ENCODE data around the gene OSBP2.
"Not testable (repeated sequence)": the region's sequence is repeated elsewhere in the genome, so short reads cannot be mapped to it uniquely, and the experiment has no call there.

OSBP2 gene

DNA sequence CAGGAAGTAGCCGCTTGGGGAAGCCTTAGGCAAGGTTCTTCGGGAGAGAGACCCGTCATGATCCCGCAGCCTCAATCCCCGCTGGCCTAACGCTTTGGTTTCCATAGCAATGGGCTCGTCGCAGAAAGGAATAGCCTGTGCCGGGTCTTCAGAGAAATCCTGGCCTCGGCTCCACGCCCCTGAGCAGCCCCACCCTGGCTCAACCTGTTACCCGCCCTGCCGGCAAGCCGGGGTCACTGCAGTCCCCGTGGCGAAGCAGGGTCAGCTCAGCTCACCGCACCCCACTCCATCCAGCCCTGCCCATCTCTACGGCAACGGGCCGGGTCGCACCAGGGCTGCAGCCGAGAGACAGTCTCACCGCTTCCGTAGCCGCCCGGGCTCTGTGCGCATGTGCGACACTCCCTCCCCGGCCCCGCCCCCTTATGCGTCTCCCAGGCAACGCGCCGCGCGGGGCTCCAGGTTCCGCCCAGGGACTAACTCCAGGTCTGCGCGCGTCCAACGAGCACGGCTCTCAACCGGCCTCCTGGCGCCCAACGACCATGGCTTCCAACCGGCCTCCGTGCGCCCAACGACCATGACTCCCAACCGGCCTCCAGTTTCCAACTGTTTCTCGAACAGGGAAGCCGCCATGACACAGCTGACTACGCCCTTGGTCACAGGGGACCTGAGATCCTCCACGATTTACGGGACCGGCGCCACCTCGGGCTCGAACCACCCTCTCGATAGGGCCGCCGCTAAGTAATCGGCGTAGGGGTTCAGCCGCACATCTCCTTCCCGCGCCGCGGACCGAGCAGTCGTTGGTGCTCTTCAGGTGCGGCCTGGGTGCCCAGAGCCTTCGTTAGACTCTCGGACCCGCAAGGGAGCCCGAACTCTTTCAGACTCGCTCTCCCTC, 26.9 kb upstream of the OSBP2 start, which contains the start of gene DUSP18:
TSS of gene DUSP18 (minus strand) at position 382 of the 892 bp plus-strand sequence. CDS start 3,872 bp downstream, outside the sequence.
- peak within 1 kb of the TSS; percentile 38; the same call in 1 of the 2 replicates for H3K27ac ChIP-seq
- TF ChIP-seq CTCF (conservative IDR thresholded peaks at IDR 0.05) = no peak

- peak overlapping the region; percentile 38; the same call in 1 of the 2 replicates for H3K27ac ChIP-seq
- no peak for TF ChIP-seq CTCF (conservative IDR thresholded peaks at IDR 0.05)
Observed at GRCh38 chr22:30668386-30668710, 26.3 kb upstream of the OSBP2 start.

DNA sequence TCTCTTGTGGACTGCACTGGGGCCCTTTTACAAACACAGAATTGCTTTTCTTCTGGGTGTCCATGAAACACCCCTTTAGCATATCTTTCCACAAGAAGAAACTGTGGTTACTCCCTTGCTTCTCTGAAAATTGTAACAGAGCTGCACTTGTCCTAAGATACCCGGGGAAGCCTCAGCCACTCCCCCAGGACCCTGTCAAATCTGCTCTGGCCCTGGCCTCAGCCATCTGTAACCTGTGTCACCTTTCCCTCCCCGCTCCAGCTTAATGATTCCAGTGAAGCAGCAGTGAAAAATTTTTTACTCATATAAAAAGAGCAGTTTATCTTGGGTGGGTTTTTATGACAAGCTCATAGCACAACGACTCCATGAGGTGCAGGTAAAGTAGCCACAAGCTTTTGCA, 23.6 kb upstream of the OSBP2 start:
- no peak overlapping the region for H3K27ac ChIP-seq
- no peak for TF ChIP-seq CTCF (conservative IDR thresholded peaks at IDR 0.05)

DNA sequence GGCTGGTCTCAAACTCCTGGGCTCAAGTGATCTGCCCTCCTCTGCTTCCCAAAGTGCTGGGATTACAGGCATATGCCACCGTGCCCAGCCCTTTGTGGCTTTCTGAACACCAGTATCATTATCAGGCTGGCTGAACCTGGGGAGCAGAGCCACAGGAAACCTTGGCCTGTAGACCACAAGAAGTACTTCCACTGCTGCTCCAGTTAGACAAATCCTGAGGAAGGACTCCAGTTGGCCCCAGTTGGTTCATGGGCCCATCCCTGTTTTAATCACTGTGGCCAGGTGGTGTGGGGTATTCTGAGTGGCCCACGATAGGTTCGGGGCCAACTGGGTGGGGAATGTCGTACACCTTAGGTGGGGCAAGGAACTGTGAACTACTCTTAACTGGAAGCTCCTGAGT, 21.5 kb upstream of the OSBP2 start:
- no peak for TF ChIP-seq CTCF (conservative IDR thresholded peaks at IDR 0.05)
- no peak overlapping the region for H3K27ac ChIP-seq

- no peak for TF ChIP-seq CTCF (conservative IDR thresholded peaks at IDR 0.05)
- H3K27ac ChIP-seq = no peak overlapping the region
Observed at GRCh38 chr22:30674482-30674881, 20.2 kb upstream of the OSBP2 start.

DNA sequence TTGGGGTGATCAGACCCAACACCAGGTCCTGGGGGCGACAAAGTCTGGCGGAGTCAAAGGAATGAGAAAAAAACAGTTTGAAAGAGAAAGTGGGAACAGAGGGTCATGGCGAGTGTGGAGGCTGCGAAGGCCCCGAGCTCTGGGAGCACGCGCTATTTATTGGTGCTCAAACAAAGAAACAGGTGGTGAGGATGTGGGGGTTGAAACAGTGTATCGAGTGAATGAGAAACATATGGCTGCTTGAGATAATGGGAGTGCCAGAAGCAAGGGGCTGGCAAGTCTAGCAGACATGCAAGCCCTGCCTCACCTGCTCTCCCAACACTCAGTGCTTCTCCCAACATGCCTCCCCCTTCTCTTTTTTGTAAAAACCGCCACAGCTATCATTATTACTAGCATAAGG, 19.2 kb upstream of the OSBP2 start:
- TF ChIP-seq CTCF (conservative IDR thresholded peaks at IDR 0.05) = no peak
- no peak overlapping the region for H3K27ac ChIP-seq

DNA sequence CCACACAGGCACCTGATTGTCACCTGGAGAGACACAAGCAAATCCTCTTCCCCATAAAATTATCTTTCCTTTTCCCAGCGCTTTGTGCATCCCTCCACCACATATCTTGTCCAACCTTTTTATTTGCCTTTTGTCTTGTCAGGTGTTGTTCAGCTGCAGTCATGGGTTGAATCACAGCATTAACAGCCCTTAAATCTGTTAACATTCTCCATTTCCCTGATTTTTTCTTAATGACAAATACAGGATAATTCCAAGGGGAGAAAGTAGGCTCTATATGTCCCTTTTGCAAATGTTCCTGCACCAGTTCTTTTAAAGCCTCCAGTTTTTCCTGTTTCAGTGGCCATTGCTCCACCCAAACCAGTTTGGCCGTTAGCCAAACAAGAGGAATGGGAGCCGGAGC, 18.1 kb upstream of the OSBP2 start:
- H3K27ac ChIP-seq = not testable (repeated sequence)

DNA sequence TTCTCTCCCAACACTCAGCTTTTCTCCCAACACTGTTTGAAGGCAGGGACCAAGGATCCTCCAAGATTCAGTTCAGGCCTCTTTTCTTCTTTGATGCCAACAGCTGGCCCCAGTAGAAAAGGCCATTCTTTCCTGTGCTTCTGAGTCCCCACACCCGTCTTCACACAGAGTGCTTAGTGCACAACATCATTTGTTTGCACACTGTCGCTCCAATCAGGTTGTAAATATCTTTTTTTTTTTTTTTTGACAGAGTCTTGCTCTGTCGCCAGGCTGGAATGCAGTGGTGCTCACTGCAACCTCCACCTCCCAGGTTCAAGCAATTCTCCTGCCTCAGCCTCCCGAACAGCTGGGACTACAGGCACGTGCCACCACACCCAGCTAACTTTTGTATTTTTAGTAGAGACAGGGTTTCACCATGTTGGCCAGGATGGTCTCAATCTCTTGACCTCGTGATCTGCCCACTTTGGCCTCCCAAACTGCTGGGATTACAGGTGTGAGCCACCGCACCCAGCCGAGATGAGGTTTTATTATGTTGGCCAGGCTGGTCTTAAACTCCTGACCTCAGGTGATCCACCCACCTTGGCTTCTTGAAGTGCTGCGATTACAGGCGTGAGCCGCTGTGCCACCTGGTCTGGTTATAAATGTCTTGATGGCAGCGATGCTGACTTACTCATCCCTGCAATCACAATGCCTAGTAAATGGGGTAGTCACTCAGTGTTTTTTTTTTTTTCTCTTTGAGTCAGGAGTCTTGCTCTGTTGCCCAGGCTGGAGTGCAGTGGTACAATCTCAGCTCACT, 14.6 kb upstream of the OSBP2 start:
- not testable (repeated sequence) for H3K27ac ChIP-seq

All from VCaP (cell line).